Skeletal muscle tissue (tissue), 4 donors: Measurements from ENCODE around the gene CACFD1. TPM values are rescaled to one million over a fixed set of nuclear protein-coding genes. Genes with fewer than 3 reads are reported as not detected.

Experiments used
- H3K27ac ChIP-seq: one replicate; pipeline ENCODE4 v1.7.0; 2013; ENCODE audit warnings: mild to moderate bottlenecking, low read depth, low read length, inconsistent platforms
- H3K27me3 ChIP-seq, 3 donors: one replicate each; pipeline ENCODE4 v1.7.0; 2013; ENCODE audit warnings: low read length in 3 of 3; ENCODE audit not compliant: control insufficient read depth in 3 of 3, insufficient read depth in 3 of 3
- H3K36me3 ChIP-seq, 3 donors: one replicate each; pipeline ENCODE4 v1.7.0; 2013; ENCODE audit warnings: low read length in 3 of 3; ENCODE audit not compliant: control insufficient read depth in 3 of 3, insufficient read depth in 3 of 3
- H3K4me1 ChIP-seq, 3 donors: one replicate each; pipeline ENCODE4 v1.7.0; 2013; ENCODE audit warnings: low read length in 3 of 3, mild to moderate bottlenecking in 3 of 3; ENCODE audit not compliant: control insufficient read depth in 3 of 3, insufficient read depth in 3 of 3
- H3K4me3 ChIP-seq, 3 donors: one replicate each; pipeline ENCODE4 v1.7.0; 2013; ENCODE audit warnings: low read length in 3 of 3
- H3K9ac ChIP-seq, 3 donors: one replicate each; pipeline ENCODE4 v1.7.0; 2013; ENCODE audit warnings: low read length in 3 of 3, mild to moderate bottlenecking in 3 of 3, moderate library complexity in 2 of 3, low read depth in 1 of 3
- H3K9me3 ChIP-seq, 3 donors: one replicate each; pipeline ENCODE4 v1.7.0; 2013; ENCODE audit warnings: low read length in 3 of 3; ENCODE audit not compliant: control insufficient read depth in 3 of 3
- total RNA-seq: library from RNA; depleted of rRNA; stranded (reverse); fragments of >200 nt; gene quantifications from one replicate; pipeline ENCODE4 v1.2.3, GENCODE V29; 2014
- donor health status: Osteomylitis.

Gene CACFD1
- total RNA-seq, 1 donor from 2014 or later = 4.7 TPM

DNA sequence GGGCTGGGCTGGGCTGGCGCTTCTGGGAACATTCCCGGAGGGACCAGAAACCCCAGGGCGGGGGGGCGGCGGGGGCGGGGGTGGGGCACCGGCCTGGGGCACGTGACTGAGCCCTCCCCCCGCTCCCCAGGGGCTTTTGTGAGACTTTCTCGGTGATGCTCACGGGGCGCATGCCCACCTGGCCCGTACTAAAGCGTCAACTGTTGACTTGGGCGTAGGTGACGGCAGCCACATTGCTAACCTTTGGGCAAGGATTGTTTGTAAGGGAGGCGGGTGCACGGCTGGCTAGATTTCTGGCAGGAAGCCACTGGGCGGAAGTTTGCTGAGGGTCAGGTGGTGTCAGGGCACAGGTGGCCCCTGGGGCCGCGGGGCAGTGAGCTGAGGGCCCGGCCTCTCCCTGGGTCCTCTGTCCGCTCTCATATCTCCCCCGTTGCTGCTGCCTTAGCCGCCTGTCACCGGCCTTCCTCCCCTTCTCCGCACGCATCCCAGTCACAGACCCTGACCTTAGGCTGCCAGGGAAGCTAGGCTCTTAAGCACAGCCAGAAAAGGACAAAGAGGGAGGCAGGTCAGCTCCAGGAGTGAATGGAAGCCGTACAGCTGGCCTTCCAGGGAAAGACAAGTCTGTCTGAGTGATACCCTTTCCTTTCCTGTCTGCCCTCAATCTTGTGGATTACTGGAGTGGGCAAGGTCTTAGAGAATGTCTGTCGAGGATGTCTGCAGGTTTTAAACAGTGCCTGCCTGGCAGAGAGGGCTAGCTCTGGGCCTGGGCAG, 812 bp downstream of the CACFD1 start:
- Histone ChIP-seq H3K4me1 (peaks cover 30 to 34% (median 32%) of the 10 kb centered on the region in 3 donors), H3K4me3 (peak overlapping the region; percentile 30 to 92 (median 90)), H3K27ac (peak overlapping the region; percentile 90), H3K27me3 (no peaks in the 10 kb centered on the region), H3K9me3 (no peaks in the 10 kb centered on the region), H3K9ac (peak overlapping the region; percentile 87 to 94 (median 89)), H3K36me3 (peaks cover 5 to 6% (median 5%) of the 10 kb centered on the region in 3 donors)

- Histone ChIP-seq H3K4me3 (no peak overlapping the region), H3K4me1 (peaks cover 30 to 34% (median 32%) of the 10 kb centered on the region in 3 donors), H3K9ac (peak overlapping the region; percentile 14 to 60 (median 57)), H3K27ac (no peak overlapping the region), H3K27me3 (no peaks in the 10 kb centered on the region), H3K36me3 (peaks cover 5 to 6% (median 5%) of the 10 kb centered on the region in 3 donors), H3K9me3 (no peaks in the 10 kb centered on the region)
Observed at GRCh38 chr9:133461975-133462374, 2.2 kb downstream of the CACFD1 start.

- H3K27ac ChIP-seq = no peak overlapping the region
- peaks cover 5 to 7% (median 6%) of the 10 kb centered on the region in 3 donors for H3K36me3 ChIP-seq
- peak overlapping the region in 1 of 3 donors; percentile 16 for H3K9ac ChIP-seq
- H3K4me1 ChIP-seq = peaks cover 30 to 34% (median 32%) of the 10 kb centered on the region in 3 donors
- H3K27me3 ChIP-seq = no peaks in the 10 kb centered on the region
- no peaks in the 10 kb centered on the region for H3K9me3 ChIP-seq
- H3K4me3 ChIP-seq = no peak overlapping the region
Observed at GRCh38 chr9:133463234-133463863, 3.6 kb downstream of the CACFD1 start.

DNA sequence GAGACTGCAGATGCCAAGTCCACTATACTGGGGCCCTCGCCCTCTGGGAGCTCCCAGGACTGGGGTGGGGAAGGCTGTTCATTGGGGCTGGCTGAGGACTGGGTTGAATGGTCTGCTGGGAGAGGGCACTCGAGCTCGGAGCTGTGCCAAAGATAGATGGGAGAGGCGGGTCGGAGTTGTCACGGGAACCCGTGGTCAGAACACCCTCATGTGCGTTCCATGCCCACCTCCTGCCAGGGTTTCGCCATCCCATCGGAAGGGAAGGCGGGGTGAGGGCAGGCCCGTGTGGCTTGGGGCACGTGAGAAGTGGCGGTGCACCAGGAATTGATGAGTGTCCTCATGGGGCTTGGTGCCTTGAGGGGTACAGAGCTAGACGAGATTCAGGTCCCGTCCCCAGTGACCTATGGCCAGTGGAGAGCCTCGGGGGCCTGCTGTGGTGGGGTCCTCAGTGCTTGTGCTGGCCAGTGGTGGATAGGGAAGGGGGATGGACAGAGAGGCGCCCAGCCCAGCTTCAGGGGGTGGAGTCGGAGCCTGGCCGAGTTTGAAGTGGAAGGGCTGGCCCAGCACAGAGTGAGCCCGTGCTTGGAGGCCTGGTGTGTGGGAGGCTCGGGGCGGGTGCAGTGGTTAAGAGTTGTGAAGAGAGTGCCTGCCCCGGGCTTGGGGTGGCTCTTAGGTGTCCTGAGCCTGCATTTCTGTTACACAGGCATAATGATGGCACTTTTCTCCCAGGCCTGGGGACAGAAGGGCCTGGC, 4.3 kb downstream of the CACFD1 start:
- Histone ChIP-seq H3K4me3 (no peak overlapping the region), H3K4me1 (peaks cover 26 to 27% (median 26%) of the 10 kb centered on the region in 3 donors), H3K9ac (no peak overlapping the region), H3K9me3 (no peaks in the 10 kb centered on the region), H3K27me3 (no peaks in the 10 kb centered on the region), H3K27ac (no peak overlapping the region), H3K36me3 (peaks cover 6 to 12% (median 11%) of the 10 kb centered on the region in 3 donors)

DNA sequence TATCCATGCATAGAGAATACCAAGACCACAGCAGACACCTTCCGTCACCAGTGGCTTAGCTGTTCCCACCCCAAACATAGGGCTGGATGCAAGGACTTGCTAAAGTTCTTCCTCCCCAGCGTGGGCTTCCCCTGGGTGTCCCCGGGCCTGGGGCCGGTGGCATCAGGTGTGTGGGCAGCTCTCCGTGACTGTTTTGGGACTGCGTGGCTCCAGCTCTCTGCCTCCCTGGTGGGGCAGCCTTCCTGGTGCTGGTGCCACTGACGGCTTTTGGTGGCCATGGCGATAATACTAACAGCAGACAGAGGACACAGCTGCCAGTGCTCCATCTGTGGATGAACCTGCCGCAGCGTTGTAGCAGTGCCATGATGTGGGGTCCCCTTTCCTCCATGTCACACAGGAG, 4.9 kb downstream of the CACFD1 start:
- no peak overlapping the region for H3K27ac ChIP-seq
- H3K4me3 ChIP-seq = no peak overlapping the region
- no peaks in the 10 kb centered on the region for H3K9me3 ChIP-seq
- H3K4me1 ChIP-seq = peaks cover 22 to 23% (median 22%) of the 10 kb centered on the region in 3 donors
- H3K9ac ChIP-seq = no peak overlapping the region
- no peaks in the 10 kb centered on the region for H3K27me3 ChIP-seq
- H3K36me3 ChIP-seq = peaks cover 10 to 12% (median 11%) of the 10 kb centered on the region in 3 donors

GRCh38 chr9:133465984-133466383, 6.2 kb downstream of the CACFD1 start:
- Histone ChIP-seq H3K4me3 (no peak overlapping the region), H3K27ac (no peak overlapping the region), H3K4me1 (peaks cover 16 to 17% (median 16%) of the 10 kb centered on the region in 3 donors), H3K27me3 (no peaks in the 10 kb centered on the region), H3K9ac (no peak overlapping the region), H3K36me3 (peaks cover 10 to 12% (median 11%) of the 10 kb centered on the region in 3 donors), H3K9me3 (no peaks in the 10 kb centered on the region)

- Histone ChIP-seq H3K36me3 (peaks cover 11 to 12% (median 12%) of the 10 kb centered on the region in 3 donors), H3K27ac (no peak overlapping the region), H3K9me3 (no peaks in the 10 kb centered on the region), H3K9ac (no peak overlapping the region), H3K27me3 (no peaks in the 10 kb centered on the region), H3K4me1 (peaks cover 5 to 8% (median 7%) of the 10 kb centered on the region in 3 donors), H3K4me3 (no peak overlapping the region)
Observed at GRCh38 chr9:133467101-133467500, 7.3 kb downstream of the CACFD1 start.

DNA sequence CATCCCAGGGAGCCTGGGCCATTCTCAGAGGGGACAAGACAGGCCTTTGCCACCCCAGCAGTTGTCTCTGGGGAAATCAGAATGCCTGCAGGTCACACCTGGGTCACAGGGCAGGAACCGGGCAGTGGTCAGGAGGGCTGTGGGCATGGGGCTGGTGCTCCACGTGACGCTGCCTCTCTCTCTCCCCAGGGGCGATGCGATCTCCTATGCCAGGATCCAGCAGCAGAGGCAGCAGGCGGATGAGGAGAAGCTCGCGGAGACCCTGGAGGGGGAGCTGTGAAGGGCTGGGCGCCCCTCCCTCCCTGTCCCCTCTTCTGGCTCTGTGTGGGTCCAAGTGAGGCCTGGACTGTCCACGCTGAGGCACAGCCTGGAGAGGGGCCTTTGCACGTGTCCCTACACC, 8.6 kb downstream of the CACFD1 start:
- no peaks in the 10 kb centered on the region for H3K4me1 ChIP-seq
- H3K27me3 ChIP-seq = no peaks in the 10 kb centered on the region
- no peaks in the 10 kb centered on the region for H3K9me3 ChIP-seq
- no peak overlapping the region for H3K27ac ChIP-seq
- H3K9ac ChIP-seq = no peak overlapping the region
- peaks cover 9 to 12% (median 11%) of the 10 kb centered on the region in 3 donors for H3K36me3 ChIP-seq
- H3K4me3 ChIP-seq = no peak overlapping the region

DNA sequence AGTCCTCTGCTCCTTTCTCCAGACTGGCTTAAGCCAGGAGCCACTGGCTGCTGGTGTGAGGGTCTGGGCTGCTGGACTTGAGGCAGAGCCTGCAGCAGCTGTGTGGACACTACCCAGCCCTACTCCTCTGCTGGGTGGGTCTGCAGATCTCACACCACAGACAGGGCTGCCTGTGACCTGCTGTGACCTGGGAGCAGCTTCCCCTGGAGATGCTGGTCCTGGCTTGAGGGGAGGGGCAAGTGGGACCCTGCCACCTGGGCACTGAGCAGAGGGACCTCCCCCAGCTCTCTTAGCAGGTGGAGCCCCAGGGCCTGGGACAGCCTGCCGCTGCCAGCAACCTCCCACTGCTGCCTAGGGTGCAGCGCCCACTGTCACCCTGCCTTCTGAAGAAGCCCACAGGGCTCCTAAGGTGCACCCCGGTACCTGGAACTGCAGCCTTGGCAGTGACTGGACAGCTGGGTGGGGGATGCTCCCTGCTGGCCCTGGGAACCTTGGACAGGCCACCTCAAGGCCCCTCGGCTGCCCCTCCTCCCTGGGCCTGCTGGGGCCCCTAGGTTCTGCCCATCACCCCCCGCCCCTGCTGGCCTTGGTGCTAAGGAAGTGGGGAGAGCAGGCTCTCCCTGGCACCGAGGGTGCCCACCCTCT, 9.1 kb downstream of the CACFD1 start:
- Histone ChIP-seq H3K27ac (no peak overlapping the region), H3K9me3 (no peaks in the 10 kb centered on the region), H3K4me1 (no peaks in the 10 kb centered on the region), H3K9ac (no peak overlapping the region), H3K27me3 (no peaks in the 10 kb centered on the region), H3K36me3 (peaks cover 9 to 12% (median 11%) of the 10 kb centered on the region in 3 donors), H3K4me3 (no peak overlapping the region)
